ENCODE results near the gene CNOT3. TPM values are rescaled to one million over a fixed set of nuclear protein-coding genes. Genes with fewer than 3 reads are reported as not detected.

CNOT3 gene
- total RNA-seq (2014; rRNA removed; shearing (Covaris generic)) (47.0 and 61.2 TPM in 2 replicates), polyA plus RNA-seq (2016; fragmentation: Nextera tagmentation; extraction: Ambion mirVana) (36.4 and 39.7 TPM in 2 replicates)
- long read RNA-seq, partial matches to known transcripts = 2 of 3 reads
- long read RNA-seq, other reads (novel, unspliced or antisense) = 1 of 3 reads

DNA sequence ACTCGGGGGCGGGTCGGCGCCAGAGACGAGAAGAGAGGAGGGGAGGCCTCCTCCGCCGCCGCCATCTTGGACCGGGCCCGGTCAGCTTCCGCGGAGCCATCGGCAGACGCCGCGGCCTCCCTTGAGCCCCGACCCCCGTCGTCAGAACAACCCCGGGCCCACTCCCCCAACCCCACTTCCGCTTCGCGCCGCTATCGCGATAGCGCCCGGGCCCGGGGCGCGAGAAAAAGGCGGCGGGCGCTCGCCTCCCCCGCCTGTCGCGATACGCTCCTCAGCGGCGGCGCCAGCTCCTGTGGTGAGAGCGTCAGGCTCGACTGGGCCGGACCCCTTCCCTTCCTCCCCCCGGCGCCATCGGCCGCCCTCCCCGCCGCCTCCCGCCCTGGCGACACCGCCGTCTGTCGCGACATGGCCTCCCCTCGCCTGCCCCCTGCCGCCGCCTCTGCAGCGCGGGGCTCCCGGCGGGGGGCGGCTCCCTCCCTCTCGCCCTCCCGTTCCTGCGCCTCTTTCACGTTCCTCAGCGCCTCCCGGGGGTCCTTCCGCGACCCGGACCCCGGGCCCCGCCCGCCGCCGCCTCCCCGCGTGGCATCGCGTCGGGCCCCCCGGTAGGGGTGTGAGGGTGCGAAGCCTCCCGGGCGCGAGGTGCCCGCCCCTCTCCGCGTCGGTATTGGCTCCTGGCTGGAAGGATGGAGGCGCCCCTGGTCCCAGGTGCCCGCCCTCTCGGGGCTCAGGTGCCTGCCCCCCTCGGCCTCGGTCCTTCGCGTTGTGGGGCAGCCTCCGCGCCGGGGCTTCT lies at the start of gene CNOT3:
Gene CNOT3, plus strand, starts transcription at position 64 of the 790 bp plus-strand sequence. CDS start 5,217 bp downstream, outside the sequence.
- peaks cover 33% of the 10 kb centered on the region for H3K4me1 Mint-ChIP-seq
- Histone ChIP-seq H3K79me2 (replicated peaks; ENCODE audit: insufficient read depth) (peaks cover 48% of the 10 kb centered on the region), H4K20me1 (replicated peaks; ENCODE audit: insufficient read depth) (peaks cover 43% of the 10 kb centered on the region), H3K9me2 (ENCODE audit: insufficient read depth) (no peaks in the 10 kb centered on the region), H3K4me1 (ENCODE audit: insufficient read depth) (peaks cover 7% of the 10 kb centered on the region), H3K27ac (ENCODE audit: low read depth) (peak within 1 kb of the TSS; percentile 60), H2AFZ (0 out of 2 replicates have a peak within 1 kb of the TSS, but pooled peaks have one; percentile 0), H3F3A (replicated peaks; ENCODE audit: low read depth) (peaks cover 16% of the 10 kb centered on the region), H3K4me3 (peak within 1 kb of the TSS; percentile 87), H3K36me3 (ENCODE audit: insufficient read depth) (peaks cover 5% of the 10 kb centered on the region), H3K27me3 (ENCODE audit: insufficient read depth) (no peaks in the 10 kb centered on the region), H3K4me2 (peak within 1 kb of the TSS; percentile 93)
- ATAC-seq (peak; percentile 2; the same call in 2 of the 3 replicates), DNase-seq (ENCODE audit: low spot score) (peak; percentile 47)
- H3K4me3 Mint-ChIP-seq = peak within 1 kb of the TSS; percentile 86
- peaks cover 24% of the 10 kb centered on the region for H3K27me3 Mint-ChIP-seq (ENCODE audit: insufficient read depth, low read depth, poor library complexity)
- peak within 1 kb of the TSS; percentile 93 for H3K27ac Mint-ChIP-seq
- H3K36me3 Mint-ChIP-seq (ENCODE audit: low read depth) = peaks cover 36% of the 10 kb centered on the region
- H3K9me3 Mint-ChIP-seq = peaks cover 7% of the 10 kb centered on the region
- TF ChIP-seq EZH2 (IDR thresholded peaks at IDR 0.05; ENCODE audit: low read depth, unreplicated experiment) (no peak), STAT1 (IDR thresholded peaks at IDR 0.05; ENCODE audit: unreplicated experiment) (no peak), NANOG (IDR thresholded peaks at IDR 0.05; ENCODE audit: borderline replicate concordance) (no peak), ZNF114 (CRISPR knock-in tag; IDR thresholded peaks at IDR 0.05) (no peak), CREB1 (CRISPR knock-in tag; IDR thresholded peaks at IDR 0.05; ENCODE audit: low read depth) (no peak), POLR2AphosphoS5 (IDR thresholded peaks at IDR 0.05; ENCODE audit: low read depth) (peak; percentile 78)
- TF ChIP-seq, protein P1, sequence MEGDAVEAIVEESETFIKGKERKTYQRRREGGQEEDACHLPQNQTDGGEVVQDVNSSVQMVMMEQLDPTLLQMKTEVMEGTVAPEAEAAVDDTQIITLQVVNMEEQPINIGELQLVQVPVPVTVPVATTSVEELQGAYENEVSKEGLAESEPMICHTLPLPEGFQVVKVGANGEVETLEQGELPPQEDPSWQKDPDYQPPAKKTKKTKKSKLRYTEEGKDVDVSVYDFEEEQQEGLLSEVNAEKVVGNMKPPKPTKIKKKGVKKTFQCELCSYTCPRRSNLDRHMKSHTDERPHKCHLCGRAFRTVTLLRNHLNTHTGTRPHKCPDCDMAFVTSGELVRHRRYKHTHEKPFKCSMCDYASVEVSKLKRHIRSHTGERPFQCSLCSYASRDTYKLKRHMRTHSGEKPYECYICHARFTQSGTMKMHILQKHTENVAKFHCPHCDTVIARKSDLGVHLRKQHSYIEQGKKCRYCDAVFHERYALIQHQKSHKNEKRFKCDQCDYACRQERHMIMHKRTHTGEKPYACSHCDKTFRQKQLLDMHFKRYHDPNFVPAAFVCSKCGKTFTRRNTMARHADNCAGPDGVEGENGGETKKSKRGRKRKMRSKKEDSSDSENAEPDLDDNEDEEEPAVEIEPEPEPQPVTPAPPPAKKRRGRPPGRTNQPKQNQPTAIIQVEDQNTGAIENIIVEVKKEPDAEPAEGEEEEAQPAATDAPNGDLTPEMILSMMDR (conservative IDR thresholded peaks at IDR 0.05; ENCODE audit: low read depth in 2 of 2) = peak; percentile 16 to 17; a peak in 1 of 4 replicates

GRCh38 chr19:54094426-54095000 lies 43.0 kb upstream of the CNOT3 start:
- no peak overlapping the region for H3K4me3 ChIP-seq
- H2AFZ ChIP-seq = no peak overlapping the region
- DNase-seq (ENCODE audit: low spot score) (peak; percentile 14), ATAC-seq (no peak)
- no peaks in the 10 kb centered on the region; the same call in none of the 3 replicates for H3K4me1 Mint-ChIP-seq
- peaks cover 10% of the 10 kb centered on the region for H3K9me3 Mint-ChIP-seq
- peak overlapping the region; percentile 10; the same call in 1 of the 3 replicates for H3K4me3 Mint-ChIP-seq
- TF ChIP-seq ZNF331 (CRISPR knock-in tag; IDR thresholded peaks at IDR 0.05; ENCODE audit: low read depth) = no peak
- TF ChIP-seq EZH2 (IDR thresholded peaks at IDR 0.05; ENCODE audit: low read depth, unreplicated experiment) = no peak
- no peak overlapping the region for H3K27ac ChIP-seq (ENCODE audit: low read depth)
- peaks cover 38% of the 10 kb centered on the region for H3K27me3 Mint-ChIP-seq (ENCODE audit: insufficient read depth, low read depth, poor library complexity)
- H4K20me1 ChIP-seq (replicated peaks; ENCODE audit: insufficient read depth) = no peaks in the 10 kb centered on the region
- no peaks in the 10 kb centered on the region for H3K79me2 ChIP-seq (replicated peaks; ENCODE audit: insufficient read depth)
- peaks cover 9% of the 10 kb centered on the region; the same call in 1 of the 2 replicates for H3F3A ChIP-seq (replicated peaks; ENCODE audit: low read depth)
- H3K27me3 ChIP-seq (ENCODE audit: insufficient read depth) = peaks cover 41% of the 10 kb centered on the region
- no peaks in the 10 kb centered on the region for H3K9me2 ChIP-seq (ENCODE audit: insufficient read depth)
- peaks cover 7% of the 10 kb centered on the region; the same call in 1 of the 3 replicates for H3K36me3 Mint-ChIP-seq (ENCODE audit: low read depth)
- no peak overlapping the region for H3K4me2 ChIP-seq
- peaks cover 6% of the 10 kb centered on the region; the same call in 1 of the 2 replicates for H3K4me1 ChIP-seq (ENCODE audit: insufficient read depth)
- no peaks in the 10 kb centered on the region for H3K36me3 ChIP-seq (ENCODE audit: insufficient read depth)
- no peak overlapping the region for H3K27ac Mint-ChIP-seq
